Heart left ventricle (tissue), 16 donors: ENCODE results near the gene COL1A2. TPM values are rescaled to one million over a fixed set of nuclear protein-coding genes. Genes with fewer than 3 reads are reported as not detected.

Experiments used
- ATAC-seq, 4 donors: fragments of 200-7000 bp; cut with Tn5 transposase; one replicate each; pipeline ENCODE4 v1.9.1; 2020 to 2022; ENCODE audit warnings: moderate library complexity in 4 of 4, mild to moderate bottlenecking in 3 of 4, moderate number of reproducible peaks in 1 of 4
- DNase-seq, 5 donors: peaks; one replicate each; pipeline ENCODE4 v3.0.0-alpha.2; 2020
- H3K27ac ChIP-seq, 12 donors: fragments of 200-600 bp; sonication (generic) in 4 of 12; one replicate each; pipeline versions ENCODE4 v1.5.0 to v1.8.0; 2016 to 2022; ENCODE audit warnings: mild to moderate bottlenecking in 2 of 12
- H3K27me3 ChIP-seq, 9 donors: fragments of 200-600 bp; sonication (generic) in 2 of 9; one replicate each; pipeline versions ENCODE4 v1.5.1 to v1.8.0; 2016 to 2022; ENCODE audit warnings: mild to moderate bottlenecking in 3 of 9
- H3K36me3 ChIP-seq, 9 donors: fragments of 200-600 bp; sonication (generic) in 2 of 9; one replicate each; pipeline versions ENCODE4 v1.5.0 to v1.8.0; 2018 to 2022; ENCODE audit warnings: mild to moderate bottlenecking in 2 of 9
- H3K4me1 ChIP-seq, 12 donors: fragments of 200-600 bp; sonication (generic) in 4 of 12; one replicate each; pipeline versions ENCODE4 v1.5.0 to v1.8.0; 2016 to 2022; ENCODE audit warnings: mild to moderate bottlenecking in 3 of 12
- H3K4me3 ChIP-seq, 12 donors: fragments of 200-600 bp; sonication (generic) in 4 of 12; one replicate each; pipeline versions ENCODE4 v1.5.0 to v1.8.0; 2017 to 2022; ENCODE audit warnings: mild to moderate bottlenecking in 9 of 12, moderate library complexity in 4 of 12
- H3K9me3 ChIP-seq, 12 donors: fragments of 200-600 bp; sonication (generic) in 4 of 12; one replicate each; pipeline versions ENCODE4 v1.5.0 to v1.8.0; 2016 to 2022; ENCODE audit warnings: mild to moderate bottlenecking in 1 of 12
- CTCF ChIP-seq, 12 donors: fragments of 200-600 bp; sonication (generic) in 4 of 12; IDR thresholded peaks; one replicate each; pipeline versions ENCODE4 v1.5.0 to v1.8.0; 2018 to 2022; ENCODE audit warnings: antibody characterized with exemption in 12 of 12, mild to moderate bottlenecking in 5 of 12
- POLR2A ChIP-seq, 2 donors: fragments of 450-650 bp; IDR thresholded peaks; one replicate each; pipeline ENCODE4 v1.6.1; 2017; ENCODE audit warnings: antibody characterized with exemption in 2 of 2, mild to moderate bottlenecking in 2 of 2, moderate library complexity in 2 of 2
- WGBS, 4 donors: extraction: QIAGEN DNeasy Blood & Tissue Kit in 2 of 4; methylation state at CpG; one replicate each; pipeline versions ENCODE4 v1.1.5 to v1.1.7; 2013 to 2018; 5-methylcytosine and 5-hydroxymethylcytosine counted together
- intact Hi-C, 10 donors: fragments of 100-400 bp; cut with DNase I; formaldehyde crosslinking; loops; one replicate each; pipeline versions ENCODE4 v1.11.1 to v1.14.2; 2022
- long read RNA-seq, 3 donors: library from polyadenylated mRNA; unstranded; transcript quantifications; one replicate each; pipeline ENCODE4 v2.0.0, GENCODE V29; 2020 to 2021
- polyA plus RNA-seq, 2 donors: library from polyadenylated mRNA; stranded (reverse); fragments of 200-250 nt; gene quantifications; one replicate each; pipeline ENCODE4 v1.2.3, GENCODE V29; 2013
- total RNA-seq, 9 donors: library from RNA; depleted of rRNA in 2 of 9; stranded (reverse); fragments of >200 nt in 2 of 9; fragmentation: NEBNext Ultra II Directional in 3 of 9; extraction: Animal tissue kit (Norgen Biotek cat#: 25700) in 3 of 9; gene quantifications; one replicate each; pipeline versions ENCODE4 v1.1.0 to v1.2.4, GENCODE V29; 2016 to 2023
- donor health status: ischemic (EF 13 %, LVEDD 7.1; RV severe dilation, severe dysfunction).
- donor health status: healthy with polysubstance abuse.
- donor health status: DM: no; HTN: yes; CAD: no.
- donor health status: DM: no; HTN: no; CAD: no.
- donor health status: ischemic (EF 25% LVEDD 6.9; RV normal size, moderate dysfunction).
- donor health status: ischemic (EF 25% LVEDD 5.7; RV mildly dilated, moderate dysfunction).
- donor health status: healthy.
- donor health status: DM: yes; HTN: yes; CAD: no.
- donor health status: ischemic (EF 35%, LVEDD 5.7; RV mildly dilated, moderate dysfunction).
- donor health status: nonischemic (EF 11% LVEDD 7.7; RV severe dilation, severe dysfunction).
- donor health status: DM: yes; HTN: yes; CAD: no.
- donor health status: PGD.
- donor health status: ischemic (EF 29% LVEDD 5.4; RV normal size, mild dysfunction).
- donor health status: nonischemic (EF 23%, LVEDD 6.1; RV moderate dilation, normal function).

Gene COL1A2
- total RNA-seq = 100 to 1,000 TPM in 5 of 9 donors, 10 to 100 TPM in 4; 65.7 to 615 (median 104) TPM
- polyA plus RNA-seq = 100 to 1,000 TPM in 1 of 2 donors, 10 to 100 TPM in 1; 33.1 to 141 TPM
- long read RNA-seq, donor 1, partial matches to known transcripts = 58 of 224 reads
- long read RNA-seq, donor 1, other reads (novel, unspliced or antisense) = 166 of 224 reads
- long read RNA-seq, donor 2, partial matches to known transcripts = 85 of 296 reads
- long read RNA-seq, donor 2, other reads (novel, unspliced or antisense) = 211 of 296 reads
- long read RNA-seq, donor 3, partial matches to known transcripts = 166 of 693 reads
- long read RNA-seq, donor 3, other reads (novel, unspliced or antisense) = 526 of 693 reads

- Histone ChIP-seq H3K27ac (peak within 1 kb of the TSS; percentile 68 to 92 (median 84)), H3K9me3 (no peaks in the 10 kb centered on the region), H3K27me3 (peaks cover 0 to 11% (median 2%) of the 10 kb centered on the region in 9 donors), H3K4me3 (peak within 1 kb of the TSS; percentile 26 to 68 (median 61)), H3K4me1 (peaks cover 0 to 27% (median 10%) of the 10 kb centered on the region in 12 donors), H3K36me3 (peaks cover 0 to 24% (median 0%) of the 10 kb centered on the region in 9 donors)
- DNase-seq = peak; percentile 83 to 87 (median 86)
- peak; percentile 82 to 95 (median 92) for ATAC-seq
- 4 to 13% (median 8%) methylated on average over 23 to 32 of the region's 32 CpGs for WGBS, 4 donors
- peak in 1 of 2 donors; percentile 56 for TF ChIP-seq POLR2A (IDR thresholded peaks at IDR 0.05)
- TF ChIP-seq CTCF (IDR thresholded peaks at IDR 0.05) = no peak
- intact Hi-C loops = loop anchor here in 9 of 10 donors (1.0 to 10.0 kb wide), 9 partner anchors 20 to 106 kb away; no protein-coding TSS in a partner anchor
These were observed at the start of gene COL1A2 for GRCh38 chr7:94394437-94395140. COL1A2 (plus strand) TSS chr7:94394895; CDS start chr7:94395032, 137 bp downstream.

- Histone ChIP-seq H3K27ac (no peak overlapping the region), H3K36me3 (no peaks in the 10 kb centered on the region), H3K4me1 (peaks cover 0 to 19% (median 0%) of the 10 kb centered on the region in 12 donors), H3K27me3 (no peaks in the 10 kb centered on the region), H3K4me3 (no peak overlapping the region), H3K9me3 (no peaks in the 10 kb centered on the region)
- TF ChIP-seq CTCF (IDR thresholded peaks at IDR 0.05) (no peak), POLR2A (IDR thresholded peaks at IDR 0.05) (no peak)
- intact Hi-C loops = loop anchor here in 1 of 10 donors (5.0 kb wide), 1 partner anchor 44 kb away; no protein-coding TSS in a partner anchor
- ATAC-seq (no peak), DNase-seq (no peak)
These were observed 48.8 kb upstream of the COL1A2 start for GRCh38 chr7:94345907-94346306.

GRCh38 chr7:94348142-94348541, 46.6 kb upstream of the COL1A2 start:
- peaks cover 0 to 19% (median 0%) of the 10 kb centered on the region in 12 donors for H3K4me1 ChIP-seq
- no peaks in the 10 kb centered on the region for H3K27me3 ChIP-seq
- peak; percentile 71 to 92 (median 80) for ATAC-seq
- 50 to 61% (median 54%) methylated on average over 3 of the region's 3 CpGs for WGBS, 4 donors
- intact Hi-C loops = loop anchor here in 2 of 10 donors (2.0 to 5.0 kb wide), 2 partner anchors 46 to 47 kb away; partner anchors contain the start of gene COL1A2 (in 1 of the 2)
- peak overlapping the region in 10 of 12 donors; percentile 3 to 76 (median 63) for H3K27ac ChIP-seq
- no peak for TF ChIP-seq CTCF (IDR thresholded peaks at IDR 0.05)
- TF ChIP-seq POLR2A (IDR thresholded peaks at IDR 0.05) = no peak
- H3K36me3 ChIP-seq = no peaks in the 10 kb centered on the region
- no peaks in the 10 kb centered on the region for H3K9me3 ChIP-seq
- H3K4me3 ChIP-seq = peak overlapping the region in 2 of 12 donors; percentile 6 to 29
- DNase-seq = peak in 4 of 5 donors; percentile 39 to 43 (median 42)

- no peaks in the 10 kb centered on the region for H3K27me3 ChIP-seq
- no peak overlapping the region for H3K27ac ChIP-seq
- TF ChIP-seq POLR2A (IDR thresholded peaks at IDR 0.05) = no peak
- TF ChIP-seq CTCF (IDR thresholded peaks at IDR 0.05) = no peak
- H3K36me3 ChIP-seq = no peaks in the 10 kb centered on the region
- 78 to 95% (median 84%) methylated on average over 1 of the region's 1 CpG for WGBS, 4 donors
- ATAC-seq (no peak), DNase-seq (no peak)
- H3K4me3 ChIP-seq = no peak overlapping the region
- H3K9me3 ChIP-seq = no peaks in the 10 kb centered on the region
- intact Hi-C loops = no loop called here
- peaks cover 0 to 26% (median 0%) of the 10 kb centered on the region in 12 donors for H3K4me1 ChIP-seq
These were observed 44.0 kb upstream of the COL1A2 start for GRCh38 chr7:94350734-94351133.
